ENCODE measurements around the gene WSCD2.

- TF ChIP-seq CTCF (conservative IDR thresholded peaks at IDR 0.05) (no peak), ZFX (IDR thresholded peaks at IDR 0.05) (no peak)
Measured at GRCh38 chr12:108094056-108094649, 34.9 kb upstream of the WSCD2 start.

All from C4-2B (cell line).